K562 (cell line): ENCODE measurements around the gene ZMIZ1. TPM values are rescaled to one million over a fixed set of nuclear protein-coding genes. Genes with fewer than 3 reads are reported as not detected.

ENCODE experiments used
- BCLAF1 ChIP-seq, 2 experiments: fragments of 450-650 bp in 1 of 2; IDR thresholded peaks; 2 replicates each; pipeline ENCODE4 v1.6.1; 2011 to 2017; ENCODE audit warnings: low read depth in 2 of 2, antibody characterized with exemption in 1 of 2, borderline replicate concordance in 1 of 2, low read length in 1 of 2, mild to moderate bottlenecking in 1 of 2, mixed read lengths in 1 of 2; ENCODE audit not compliant: control insufficient read depth in 1 of 2
- CBX8 ChIP-seq: fragments of 200-600 bp; sonication (generic); IDR thresholded peaks from 2 replicates; pipeline ENCODE4 v1.6.1; 2012; ENCODE audit warnings: borderline replicate concordance, mixed run types, low read depth, mild to moderate bottlenecking, moderate library complexity, mixed read lengths, low read length, control low read depth, inconsistent platforms; ENCODE audit not compliant: poor library complexity, severe bottlenecking; ENCODE audit errors: extremely low read depth
- FOXP1 ChIP-seq: sonication (generic); formaldehyde crosslinking; IDR thresholded peaks from 2 replicates; pipeline ENCODE4 v1.8.0; 2022; ENCODE audit warnings: mild to moderate bottlenecking, missing genetic modification reagents
- HMG20B ChIP-seq: fragments of 250-450 bp; sonication (Bioruptor Pico); IDR thresholded peaks from 2 replicates; pipeline ENCODE4 v1.5.0; 2021; ENCODE audit warnings: mild to moderate bottlenecking
- JUNB ChIP-seq: fragments of 450-650 bp; formaldehyde crosslinking; conservative IDR thresholded peaks from 2 replicates; pipeline ENCODE4 v1.4.0; 2020; ENCODE audit warnings: mild to moderate bottlenecking
- KAT7 ChIP-seq: sonication (generic); formaldehyde crosslinking; IDR thresholded peaks from 2 replicates; pipeline ENCODE4 v1.8.0; 2022; ENCODE audit warnings: missing genetic modification reagents, mild to moderate bottlenecking, borderline replicate concordance
- PCBP1 ChIP-seq: fragments of 200-400 bp; formaldehyde crosslinking; IDR thresholded peaks from 2 replicates; pipeline ENCODE4 v1.6.1; 2018; ENCODE audit warnings: mild to moderate bottlenecking, low read depth, low read length; ENCODE audit not compliant: poor library complexity, severe bottlenecking
- SAP30 ChIP-seq: fragments of 200-600 bp; sonication (generic); IDR thresholded peaks from 2 replicates; pipeline ENCODE4 v1.6.1; 2012; ENCODE audit warnings: borderline replicate concordance, low read depth, mild to moderate bottlenecking, moderate library complexity, low read length, control low read depth, inconsistent platforms; ENCODE audit not compliant: insufficient read depth, poor library complexity, severe bottlenecking
- SNRNP70 ChIP-seq: fragments of 200-400 bp; formaldehyde crosslinking; optimal IDR thresholded peaks from 2 replicates; pipeline ENCODE3; 2017; ENCODE audit warnings: low read depth, low read length
- XRCC3 ChIP-seq: fragments of 450-650 bp; IDR thresholded peaks from 2 replicates; pipeline ENCODE4 v1.6.1; 2017; ENCODE audit warnings: mild to moderate bottlenecking, moderate library complexity
- ZNF75A ChIP-seq: fragments of 450-650 bp; formaldehyde crosslinking; IDR thresholded peaks from 2 replicates; pipeline ENCODE4 v1.4.0; 2020; ENCODE audit warnings: mild to moderate bottlenecking
- polyA plus RNA-seq, 8 experiments: library from polyadenylated mRNA; depleted of rRNA in 4 of 8; stranded (reverse) in 5 of 8; unstranded in 3 of 8; fragments of >200 nt; fragmentation: Nextera tagmentation in 2 of 8; fragmentation: Illumina TruSeq in 1 of 8; extraction: Ambion mirVana in 2 of 8; extraction: Trizol in 1 of 8; gene quantifications; 2 replicates each; pipeline versions ENCODE4 v1.2.1 to v1.2.3, GENCODE V29; 2011 to 2014; ENCODE audit warnings: inconsistent platforms in 1 of 8, missing spikeins in 1 of 8
- total RNA-seq, 7 experiments: library from RNA; depleted of rRNA in 6 of 7; stranded (reverse); fragments of >200 nt in 6 of 7; fragmentation: Illumina TruSeq in 2 of 7; extraction: Trizol in 2 of 7; gene quantifications; 2 replicates each; pipeline versions ENCODE4 v1.2.1 to v1.2.3, GENCODE V29; 2011 to 2021; ENCODE audit warnings: low replicate concordance in 1 of 7
- TF ChIP-seq, protein P1 (sequence below): fragments of 250-450 bp; sonication (Bioruptor Pico); IDR thresholded peaks from 2 replicates; pipeline ENCODE4 v1.4.0; 2020
- TF ChIP-seq, protein P2 (sequence below): sonication (generic); formaldehyde crosslinking; IDR thresholded peaks from 2 replicates; pipeline ENCODE4 v1.8.0; 2022; ENCODE audit warnings: missing genetic modification reagents, mild to moderate bottlenecking, moderate library complexity, borderline replicate concordance
- TF ChIP-seq, protein P3 (sequence below): fragments of 450-650 bp; IDR thresholded peaks from 2 replicates; pipeline ENCODE4 v1.7.0; 2016; ENCODE audit warnings: borderline replicate concordance

The ZMIZ1 gene
- total and polyA plus RNA-seq, 9 of the 15 experiments (the other 6 are each of a cell fraction or from before 2014, with no cell fraction given) = 1.0 to 37.3 (median 4.3) TPM

DNA sequence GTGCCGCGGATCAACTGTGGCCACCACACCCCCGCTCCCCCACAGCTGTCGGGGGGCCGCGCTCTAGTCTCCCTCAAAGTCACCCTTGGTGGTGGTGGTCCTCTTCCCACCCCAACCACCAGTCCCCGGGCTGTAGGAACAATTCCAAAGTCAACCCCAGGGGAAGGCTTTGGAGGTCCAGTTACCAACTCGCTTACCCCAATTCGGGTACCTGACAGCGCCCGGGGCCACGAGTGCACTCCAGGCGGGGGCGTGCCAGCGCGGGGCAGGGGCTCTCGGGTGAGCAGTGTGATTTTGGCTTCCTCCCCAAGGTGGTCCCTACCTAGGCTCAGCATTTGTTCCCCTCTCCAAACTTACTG is 584 bp upstream of the ZMIZ1 start (continued):
- TF ChIP-seq BCLAF1 (IDR thresholded peaks at IDR 0.05; ENCODE audit: borderline replicate concordance in 1 of 2, control insufficient read depth in 1 of 2, low read depth in 2 of 2, low read length in 1 of 2) (no peak), PCBP1 (no peak), KAT7 (CRISPR knock-in tag) (peak; percentile 41; the same call in 1 of the 2 replicates), FOXP1 (CRISPR knock-in tag) (no peak), XRCC3 (no peak), CBX8 (no peak), JUNB (CRISPR knock-in tag) (no peak), ZNF75A (CRISPR knock-in tag) (no peak), SAP30 (peak; percentile 34), SNRNP70 (no peak), HMG20B (CRISPR knock-in tag) (no peak)
- TF ChIP-seq, protein P1, sequence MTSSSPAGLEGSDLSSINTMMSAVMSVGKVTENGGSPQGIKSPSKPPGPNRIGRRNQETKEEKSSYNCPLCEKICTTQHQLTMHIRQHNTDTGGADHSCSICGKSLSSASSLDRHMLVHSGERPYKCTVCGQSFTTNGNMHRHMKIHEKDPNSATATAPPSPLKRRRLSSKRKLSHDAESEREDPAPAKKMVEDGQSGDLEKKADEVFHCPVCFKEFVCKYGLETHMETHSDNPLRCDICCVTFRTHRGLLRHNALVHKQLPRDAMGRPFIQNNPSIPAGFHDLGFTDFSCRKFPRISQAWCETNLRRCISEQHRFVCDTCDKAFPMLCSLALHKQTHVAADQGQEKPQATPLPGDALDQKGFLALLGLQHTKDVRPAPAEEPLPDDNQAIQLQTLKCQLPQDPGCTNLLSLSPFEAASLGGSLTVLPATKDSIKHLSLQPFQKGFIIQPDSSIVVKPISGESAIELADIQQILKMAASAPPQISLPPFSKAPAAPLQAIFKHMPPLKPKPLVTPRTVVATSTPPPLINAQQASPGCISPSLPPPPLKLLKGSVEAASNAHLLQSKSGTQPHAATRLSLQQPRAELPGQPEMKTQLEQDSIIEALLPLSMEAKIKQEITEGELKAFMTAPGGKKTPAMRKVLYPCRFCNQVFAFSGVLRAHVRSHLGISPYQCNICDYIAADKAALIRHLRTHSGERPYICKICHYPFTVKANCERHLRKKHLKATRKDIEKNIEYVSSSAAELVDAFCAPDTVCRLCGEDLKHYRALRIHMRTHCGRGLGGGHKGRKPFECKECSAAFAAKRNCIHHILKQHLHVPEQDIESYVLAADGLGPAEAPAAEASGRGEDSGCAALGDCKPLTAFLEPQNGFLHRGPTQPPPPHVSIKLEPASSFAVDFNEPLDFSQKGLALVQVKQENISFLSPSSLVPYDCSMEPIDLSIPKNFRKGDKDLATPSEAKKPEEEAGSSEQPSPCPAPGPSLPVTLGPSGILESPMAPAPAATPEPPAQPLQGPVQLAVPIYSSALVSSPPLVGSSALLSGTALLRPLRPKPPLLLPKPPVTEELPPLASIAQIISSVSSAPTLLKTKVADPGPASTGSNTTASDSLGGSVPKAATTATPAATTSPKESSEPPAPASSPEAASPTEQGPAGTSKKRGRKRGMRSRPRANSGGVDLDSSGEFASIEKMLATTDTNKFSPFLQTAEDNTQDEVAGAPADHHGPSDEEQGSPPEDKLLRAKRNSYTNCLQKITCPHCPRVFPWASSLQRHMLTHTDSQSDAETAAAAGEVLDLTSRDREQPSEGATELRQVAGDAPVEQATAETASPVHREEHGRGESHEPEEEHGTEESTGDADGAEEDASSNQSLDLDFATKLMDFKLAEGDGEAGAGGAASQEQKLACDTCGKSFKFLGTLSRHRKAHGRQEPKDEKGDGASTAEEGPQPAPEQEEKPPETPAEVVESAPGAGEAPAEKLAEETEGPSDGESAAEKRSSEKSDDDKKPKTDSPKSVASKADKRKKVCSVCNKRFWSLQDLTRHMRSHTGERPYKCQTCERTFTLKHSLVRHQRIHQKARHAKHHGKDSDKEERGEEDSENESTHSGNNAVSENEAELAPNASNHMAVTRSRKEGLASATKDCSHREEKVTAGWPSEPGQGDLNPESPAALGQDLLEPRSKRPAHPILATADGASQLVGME (CRISPR knock-in tag) = 0 out of 2 replicates have a peak, but pooled peaks have one; percentile 18
- TF ChIP-seq, protein P2, sequence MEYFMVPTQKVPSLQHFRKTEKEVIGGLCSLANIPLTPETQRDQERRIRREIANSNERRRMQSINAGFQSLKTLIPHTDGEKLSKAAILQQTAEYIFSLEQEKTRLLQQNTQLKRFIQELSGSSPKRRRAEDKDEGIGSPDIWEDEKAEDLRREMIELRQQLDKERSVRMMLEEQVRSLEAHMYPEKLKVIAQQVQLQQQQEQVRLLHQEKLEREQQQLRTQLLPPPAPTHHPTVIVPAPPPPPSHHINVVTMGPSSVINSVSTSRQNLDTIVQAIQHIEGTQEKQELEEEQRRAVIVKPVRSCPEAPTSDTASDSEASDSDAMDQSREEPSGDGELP = 0 out of 2 replicates have a peak, but pooled peaks have one; percentile 13
- TF ChIP-seq, protein P3, sequence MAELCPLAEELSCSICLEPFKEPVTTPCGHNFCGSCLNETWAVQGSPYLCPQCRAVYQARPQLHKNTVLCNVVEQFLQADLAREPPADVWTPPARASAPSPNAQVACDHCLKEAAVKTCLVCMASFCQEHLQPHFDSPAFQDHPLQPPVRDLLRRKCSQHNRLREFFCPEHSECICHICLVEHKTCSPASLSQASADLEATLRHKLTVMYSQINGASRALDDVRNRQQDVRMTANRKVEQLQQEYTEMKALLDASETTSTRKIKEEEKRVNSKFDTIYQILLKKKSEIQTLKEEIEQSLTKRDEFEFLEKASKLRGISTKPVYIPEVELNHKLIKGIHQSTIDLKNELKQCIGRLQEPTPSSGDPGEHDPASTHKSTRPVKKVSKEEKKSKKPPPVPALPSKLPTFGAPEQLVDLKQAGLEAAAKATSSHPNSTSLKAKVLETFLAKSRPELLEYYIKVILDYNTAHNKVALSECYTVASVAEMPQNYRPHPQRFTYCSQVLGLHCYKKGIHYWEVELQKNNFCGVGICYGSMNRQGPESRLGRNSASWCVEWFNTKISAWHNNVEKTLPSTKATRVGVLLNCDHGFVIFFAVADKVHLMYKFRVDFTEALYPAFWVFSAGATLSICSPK = no peak
